HCT116 (cell line): Measurements from ENCODE around the gene BEX5. TPM values are rescaled to one million over a fixed set of nuclear protein-coding genes. Genes with fewer than 3 reads are reported as not detected.

ENCODE experiments used
- ATAC-seq: fragments of 200-7000 bp; cut with Tn5 transposase; 2 replicates; pipeline ENCODE4 v1.9.1; 2020; ENCODE audit warnings: mild to moderate bottlenecking, moderate library complexity
- BruUV-seq: library from RNA; stranded (reverse); fragments of 400-500 nt; replicated peaks from 2 replicates; lab custom pipeline; 2021; lab: Mats Ljungman, UMichigan
- CTCF ChIA-PET: fragments of 300-600 bp; sonication (Branson Sonifier 250); formaldehyde crosslinking; loops from one replicate; lab custom pipeline; 2021; ENCODE audit warnings: antibody characterized with exemption; lab: Charles Lee
- POLR2A ChIA-PET: fragments of 300-600, 350-600 bp; sonication (Branson Sonifier 250); formaldehyde crosslinking; loops from one replicate; lab custom pipeline; 2021; ENCODE audit warnings: antibody characterized with exemption; lab: Charles Lee
- RAD21 ChIA-PET, 2 experiments: fragments of 300-600 bp; sonication (Branson Sonifier 250); formaldehyde crosslinking; loops; one replicate each; lab custom pipeline; 2023; ENCODE audit warnings: low total read pairs in 2 of 2; ENCODE audit not compliant: uncharacterized antibody in 2 of 2, unreplicated experiment in 2 of 2, low non-redundant PET in 1 of 2; lab: Charles Lee
- DNase-seq: peaks from one replicate; pipeline ENCODE4 v3.0.0-alpha.2; 2010; ENCODE audit warnings: low read depth, low spot score
- H2AFZ ChIP-seq: fragments of 200-600 bp; shearing (Covaris generic), sonication (generic); 2 replicates; pipeline ENCODE4 v1.6.1; 2017; ENCODE audit warnings: low read depth, mixed run types, mixed read lengths, antibody characterized with exemption, low read length; ENCODE audit not compliant: poor library complexity, severe bottlenecking
- H3K27ac ChIP-seq: 2 replicates; pipeline ENCODE4 v1.5.1; 2012; ENCODE audit warnings: low read depth, low read length
- H3K27me3 ChIP-seq: fragments of 200-600 bp; sonication (generic); 2 replicates; pipeline ENCODE4 v1.6.1; 2016; ENCODE audit warnings: mixed run types, low read length, mixed read lengths; ENCODE audit not compliant: insufficient read depth
- H3K36me3 ChIP-seq, 2 experiments: fragments of 200-500 bp in 1 of 2; fragments of 200-600 bp in 1 of 2; sonication (Bioruptor generic) in 1 of 2; sonication (generic) in 1 of 2; 2 replicates each; pipeline versions ENCODE4 v1.5.1 to v1.6.1; 2014 to 2016; ENCODE audit warnings: low read length in 2 of 2, inconsistent platforms in 1 of 2, mixed read lengths in 1 of 2, mixed run types in 1 of 2; ENCODE audit not compliant: insufficient read depth in 2 of 2, control insufficient read depth in 1 of 2
- H3K4me1 ChIP-seq, 2 experiments: fragments of 200-600 bp in 1 of 2; sonication (generic) in 1 of 2; 2 replicates each; pipeline versions ENCODE4 v1.5.1 to v1.6.1; 2012 to 2017; ENCODE audit warnings: low read length in 2 of 2, inconsistent platforms in 1 of 2, mild to moderate bottlenecking in 1 of 2, mixed read lengths in 1 of 2, mixed run types in 1 of 2, moderate library complexity in 1 of 2; ENCODE audit not compliant: insufficient read depth in 2 of 2, control insufficient read depth in 1 of 2
- H3K4me2 ChIP-seq: fragments of 200-600 bp; sonication (generic); 2 replicates; pipeline ENCODE4 v1.6.1; 2017; ENCODE audit warnings: mixed run types, low read length, mixed read lengths
- H3K4me3 ChIP-seq, 2 experiments: fragments of 200-600 bp in 1 of 2; sonication (generic) in 1 of 2; replicated peaks in 1 of 2; 2 replicates each; pipeline ENCODE4 v1.5.1; 2011 to 2016; ENCODE audit warnings: low read length in 2 of 2, control low read depth in 1 of 2, low read depth in 1 of 2, mild to moderate bottlenecking in 1 of 2, mixed read lengths in 1 of 2, mixed run types in 1 of 2
- H3K79me2 ChIP-seq: fragments of 200-600 bp; sonication (generic); 2 replicates; pipeline ENCODE4 v1.6.1; 2017; ENCODE audit warnings: mild to moderate bottlenecking, mixed run types, low read length, moderate library complexity, mixed read lengths; ENCODE audit not compliant: insufficient read depth
- H3K9ac ChIP-seq: fragments of 200-600 bp; sonication (generic); 2 replicates; pipeline ENCODE4 v1.6.1; 2016; ENCODE audit warnings: low read length, mixed read lengths
- H3K9me2 ChIP-seq: fragments of 200-600 bp; sonication (generic), shearing (Covaris generic); 2 replicates; pipeline ENCODE4 v1.6.1; 2017; ENCODE audit warnings: mixed run types, mild to moderate bottlenecking, moderate library complexity; ENCODE audit not compliant: insufficient read depth
- H3K9me3 ChIP-seq, 2 experiments: fragments of 200-500 bp in 1 of 2; fragments of 200-600 bp in 1 of 2; sonication (Bioruptor generic) in 1 of 2; sonication (generic) in 1 of 2; 2 replicates each; pipeline ENCODE4 v1.6.1; 2014 to 2017; ENCODE audit warnings: low read length in 2 of 2, mixed read lengths in 2 of 2, inconsistent platforms in 1 of 2, low read depth in 1 of 2, mild to moderate bottlenecking in 1 of 2, mixed run types in 1 of 2, moderate library complexity in 1 of 2; ENCODE audit not compliant: control insufficient read depth in 1 of 2, insufficient read depth in 1 of 2
- H4K20me1 ChIP-seq: fragments of 200-600 bp; sonication (generic), shearing (Covaris generic); 2 replicates; pipeline ENCODE4 v1.6.1; 2017; ENCODE audit warnings: mixed run types, mild to moderate bottlenecking, moderate library complexity; ENCODE audit not compliant: insufficient read depth
- CBX3 ChIP-seq: IDR thresholded peaks from 2 replicates; pipeline ENCODE4 v1.6.1; 2012; ENCODE audit warnings: low read depth
- CTCF ChIP-seq, 3 experiments: fragments of 200-600 bp in 1 of 3; sonication (generic) in 1 of 3; IDR thresholded peaks in 2 of 3; conservative IDR thresholded peaks in 1 of 3; 2 replicates each; pipeline ENCODE4 v1.5.1; 2012 to 2017; ENCODE audit warnings: low read depth in 2 of 3, low read length in 2 of 3, antibody characterized with exemption in 1 of 3, borderline replicate concordance in 1 of 3, control low read depth in 1 of 3, mild to moderate bottlenecking in 1 of 3, mixed read lengths in 1 of 3, mixed run types in 1 of 3, moderate library complexity in 1 of 3; ENCODE audit not compliant: insufficient read depth in 1 of 3
- ELF1 ChIP-seq: IDR thresholded peaks from 2 replicates; pipeline ENCODE4 v1.6.1; 2012; ENCODE audit warnings: low read depth, borderline replicate concordance
- EZH2 ChIP-seq: fragments of 200-600 bp; sonication (generic); IDR thresholded peaks from 2 replicates; pipeline ENCODE4 v1.6.1; 2017; ENCODE audit warnings: antibody characterized with exemption, mixed run types
- EZH2phosphoT487 ChIP-seq: fragments of 200-600 bp; IDR thresholded peaks from 2 replicates; pipeline ENCODE4 v1.6.1; 2018; ENCODE audit warnings: antibody characterized with exemption, borderline replicate concordance
- FOSL1 ChIP-seq: IDR thresholded peaks from 2 replicates; pipeline ENCODE4 v1.6.1; 2012; ENCODE audit warnings: low read depth
- POLR2A ChIP-seq: IDR thresholded peaks from 2 replicates; pipeline ENCODE4 v1.7.0; 2011; ENCODE audit warnings: borderline replicate concordance; ENCODE audit not compliant: insufficient read depth, insufficient read length; ENCODE audit errors: extremely low read depth
- RAD21 ChIP-seq: IDR thresholded peaks from 2 replicates; pipeline ENCODE4 v1.6.1; 2012; ENCODE audit warnings: low read depth, mild to moderate bottlenecking
- SRF ChIP-seq: IDR thresholded peaks from 2 replicates; pipeline ENCODE4 v1.6.1; 2012; ENCODE audit warnings: low read depth
- TCF7L2 ChIP-seq: IDR thresholded peaks from 2 replicates; pipeline ENCODE4 v1.7.0; 2011; ENCODE audit warnings: borderline replicate concordance, inconsistent platforms; ENCODE audit not compliant: insufficient read depth, insufficient read length; ENCODE audit errors: extremely low read depth
- YY1 ChIP-seq: IDR thresholded peaks from 2 replicates; pipeline ENCODE4 v1.6.1; 2011; ENCODE audit warnings: low read length, low read depth, moderate library complexity, mild to moderate bottlenecking; ENCODE audit not compliant: insufficient replicate concordance; ENCODE audit errors: extremely low read depth
- ZFX ChIP-seq: fragments of 450-650 bp; IDR thresholded peaks from 2 replicates; pipeline ENCODE4 v1.6.1; 2017
- ZNF274 ChIP-seq: fragments of 200-500 bp; sonication (Bioruptor generic); IDR thresholded peaks from 2 replicates; pipeline ENCODE4 v1.6.1; 2014; ENCODE audit warnings: mild to moderate bottlenecking, low read depth, low read length, inconsistent platforms
- intact Hi-C: fragments of 100-400 bp; cut with micrococcal nuclease; formaldehyde crosslinking; loops from 2 replicates; pipeline ENCODE4 v1.10.0; 2022
- total RNA-seq: library from RNA; stranded (reverse); gene quantifications from one replicate; pipeline ENCODE4 v1.2.1, GENCODE V29; 2021; ENCODE audit not compliant: unreplicated experiment
- TF ChIP-seq, protein P1 (sequence below): IDR thresholded peaks from 2 replicates; pipeline ENCODE4 v1.6.1; 2012
- TF ChIP-seq, protein P2 (sequence below): IDR thresholded peaks from 2 replicates; pipeline ENCODE4 v1.6.1; 2012

Gene BEX5
- total RNA-seq, 1 experiment from 2014 or later = not detected

DNA sequence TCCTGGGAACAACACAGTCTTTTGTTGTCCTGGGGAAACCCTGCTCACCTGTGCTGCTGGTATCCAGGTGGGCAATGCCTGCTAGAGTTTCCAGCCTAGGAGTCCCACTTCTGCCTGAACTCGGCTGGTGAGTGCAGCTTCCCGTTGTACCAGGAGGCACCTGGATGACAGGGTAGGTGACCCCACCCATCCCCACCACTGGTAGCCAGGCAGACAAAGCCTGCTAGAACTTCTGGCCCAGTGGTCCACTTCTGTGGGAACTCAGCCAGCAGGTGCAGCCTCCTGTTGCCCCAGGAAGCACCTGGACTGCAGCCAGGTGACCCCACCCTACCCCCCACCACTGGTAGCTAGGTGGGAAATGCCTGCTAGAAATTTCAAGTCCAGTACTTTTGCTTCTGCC lies 40.0 kb downstream of the BEX5 start:
- ATAC-seq = no peak
- TF ChIP-seq CTCF (IDR thresholded peaks at IDR 0.05 in 2 of 3, conservative IDR thresholded peaks at IDR 0.05 in 1 of 3; ENCODE audit: borderline replicate concordance in 1 of 3, insufficient read depth in 1 of 3, low read depth in 2 of 3, low read length in 2 of 3) = no peak
- Histone ChIP-seq H3K79me2 (no peaks in the 10 kb centered on the region), H3K4me1 (no peaks in the 10 kb centered on the region), H3K4me3 (no peak overlapping the region), H3K9ac (no peak overlapping the region), H3K9me3 (no peaks in the 10 kb centered on the region), H3K4me2 (no peak overlapping the region), H3K27me3 (no peaks in the 10 kb centered on the region), H3K9me2 (no peaks in the 10 kb centered on the region), H4K20me1 (no peaks in the 10 kb centered on the region), H2AFZ (no peak overlapping the region), H3K36me3 (no peaks in the 10 kb centered on the region), H3K27ac (no peak overlapping the region)
- ChIA-PET POLR2A (no interaction called here), RAD21 (no interaction called here), CTCF (no interaction called here)
- no peak for DNase-seq
- intact Hi-C loops = no loop called here
- no TSS peak for BruUV-seq

DNA sequence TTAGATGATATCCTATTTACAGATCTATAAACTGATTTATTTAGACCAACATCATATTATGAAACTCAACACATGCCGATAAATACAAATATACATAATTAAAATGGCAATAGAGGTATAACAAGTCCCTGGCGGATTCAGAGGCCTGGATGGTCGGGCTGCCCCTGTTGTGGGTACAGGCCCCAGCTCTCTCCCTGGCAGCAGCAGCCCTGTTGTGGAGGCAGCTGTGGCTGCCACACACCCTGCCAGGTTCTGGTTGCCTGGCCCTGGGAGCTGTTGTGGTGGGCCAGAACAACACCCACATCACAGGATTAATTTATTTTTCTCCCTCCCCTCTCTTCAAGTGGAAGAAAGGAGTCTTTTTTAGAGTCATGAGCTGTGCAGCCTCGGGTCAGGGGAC lies 42.4 kb downstream of the BEX5 start:
- ChIA-PET CTCF (no interaction called here), RAD21 (no interaction called here)
- H3K4me1 ChIP-seq = no peaks in the 10 kb centered on the region
- no peak for TF ChIP-seq ZFX
- TF ChIP-seq YY1 = no peak
- TF ChIP-seq, protein P1, sequence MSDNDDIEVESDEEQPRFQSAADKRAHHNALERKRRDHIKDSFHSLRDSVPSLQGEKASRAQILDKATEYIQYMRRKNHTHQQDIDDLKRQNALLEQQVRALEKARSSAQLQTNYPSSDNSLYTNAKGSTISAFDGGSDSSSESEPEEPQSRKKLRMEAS = no peak
- no peak for TF ChIP-seq EZH2phosphoT487
- no peak for TF ChIP-seq TCF7L2
- no peak for TF ChIP-seq FOSL1
- no peak for TF ChIP-seq ELF1
- no peak for TF ChIP-seq CBX3
- TF ChIP-seq CTCF (IDR thresholded peaks at IDR 0.05 in 2 of 3, conservative IDR thresholded peaks at IDR 0.05 in 1 of 3; ENCODE audit: borderline replicate concordance in 1 of 3, insufficient read depth in 1 of 3, low read depth in 2 of 3, low read length in 2 of 3) = no peak
- no peak for TF ChIP-seq SRF
- TF ChIP-seq, protein P2, sequence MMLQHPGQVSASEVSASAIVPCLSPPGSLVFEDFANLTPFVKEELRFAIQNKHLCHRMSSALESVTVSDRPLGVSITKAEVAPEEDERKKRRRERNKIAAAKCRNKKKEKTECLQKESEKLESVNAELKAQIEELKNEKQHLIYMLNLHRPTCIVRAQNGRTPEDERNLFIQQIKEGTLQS = no peak
- TF ChIP-seq EZH2 = no peak
- no peak for TF ChIP-seq ZNF274
- no peak for TF ChIP-seq POLR2A
- TF ChIP-seq RAD21 = no peak

More for the DNA sequence above, 42.4 kb downstream of the BEX5 start:
- no peaks in the 10 kb centered on the region for H3K27me3 ChIP-seq
- H3K36me3 ChIP-seq = no peaks in the 10 kb centered on the region
- intact Hi-C loops = no loop called here
- no peak overlapping the region for H3K4me2 ChIP-seq
- H3K4me3 ChIP-seq = no peak overlapping the region
- H4K20me1 ChIP-seq = no peaks in the 10 kb centered on the region
- no peak overlapping the region for H3K9ac ChIP-seq
- POLR2A ChIA-PET = no interaction called here
- H3K9me2 ChIP-seq = no peaks in the 10 kb centered on the region
- no peaks in the 10 kb centered on the region for H3K79me2 ChIP-seq
- ATAC-seq = no peak
- H2AFZ ChIP-seq = no peak overlapping the region
- H3K27ac ChIP-seq = no peak overlapping the region
- H3K9me3 ChIP-seq = no peaks in the 10 kb centered on the region
- BruUV-seq = no TSS peak
- DNase-seq = no peak
